ENCODE measurements around the gene INTS15.
"Not testable (repeated sequence)": the region's sequence is repeated elsewhere in the genome, so short reads cannot be mapped to it uniquely, and the experiment has no call there.

Gene INTS15

DNA sequence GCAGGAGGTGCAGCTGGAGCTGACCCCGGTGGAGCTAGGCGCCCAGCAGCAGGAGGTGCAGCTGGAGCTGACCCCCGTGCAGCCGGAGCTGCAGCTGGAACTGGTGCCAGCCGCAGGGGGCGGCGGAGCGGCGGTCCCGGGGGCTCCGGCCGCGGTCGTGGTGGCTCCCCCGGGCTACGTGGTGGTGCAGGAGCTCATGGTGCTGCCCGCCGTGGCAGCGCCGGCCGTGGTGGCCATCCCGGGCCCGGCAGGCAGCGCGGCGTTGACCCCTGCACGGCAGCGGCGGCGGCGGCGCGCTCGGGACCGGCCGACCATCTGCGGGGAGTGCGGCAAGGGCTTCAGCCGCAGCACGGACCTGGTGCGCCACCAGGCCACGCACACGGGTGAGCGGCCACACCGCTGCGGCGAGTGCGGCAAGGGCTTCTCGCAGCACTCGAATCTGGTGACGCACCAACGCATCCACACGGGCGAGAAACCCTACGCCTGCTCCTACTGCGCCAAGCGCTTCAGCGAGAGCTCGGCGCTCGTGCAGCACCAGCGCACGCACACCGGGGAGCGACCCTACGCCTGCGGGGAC lies 32.4 kb downstream of the INTS15 start:
- Histone ChIP-seq H3K36me3 (ENCODE audit: control insufficient read depth in 1 of 2, insufficient read depth in 2 of 2, low read length in 2 of 2) (peaks cover 8 to 40% of the 10 kb centered on the region in 2 donors), H3K9me3 (ENCODE audit: control insufficient read depth in 1 of 2, low read length in 2 of 2) (no peaks in the 10 kb centered on the region), H3K4me1 (ENCODE audit: control insufficient read depth in 1 of 2, insufficient read depth in 2 of 2, low read length in 2 of 2) (peaks cover 0 to 2% of the 10 kb centered on the region in 2 donors), H3K27me3 (ENCODE audit: low read depth, low read length) (no peaks in the 10 kb centered on the region), H3K27ac (ENCODE audit: low read length) (no peak overlapping the region), H3K4me3 (ENCODE audit: low read depth in 1 of 2, low read length in 2 of 2) (no peak overlapping the region)

DNA sequence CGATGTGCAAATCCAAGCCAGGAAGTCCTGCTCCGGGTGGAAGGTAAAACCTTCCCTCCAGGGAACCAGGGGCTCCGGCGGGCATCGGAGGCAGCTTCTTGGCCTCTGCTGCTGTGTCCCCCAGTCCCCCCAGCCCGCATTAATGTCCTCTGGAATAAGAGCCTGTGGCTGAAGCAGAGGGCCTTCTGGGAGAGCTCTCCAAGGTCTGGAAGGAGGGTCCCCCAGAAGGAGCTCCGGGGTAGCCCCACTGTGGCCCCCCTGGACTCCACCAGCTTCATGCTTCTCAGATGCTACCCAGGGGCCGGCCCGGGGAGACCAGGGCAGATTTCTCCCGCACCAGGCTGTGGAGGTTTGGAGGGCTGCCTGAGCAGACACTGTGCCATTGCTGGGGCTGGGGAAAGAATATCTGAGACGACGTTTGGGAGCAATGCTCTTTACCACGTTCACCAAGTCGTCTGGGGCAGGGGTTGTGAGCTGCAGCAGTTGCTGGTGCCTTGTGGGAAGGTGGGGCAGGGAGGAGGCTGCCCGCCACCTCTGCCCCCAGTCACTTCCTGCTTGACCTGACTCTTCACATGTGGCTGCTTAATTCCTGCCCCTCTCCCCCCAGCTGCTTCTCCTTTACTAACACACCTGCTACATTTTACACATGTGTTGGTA lies 33.9 kb downstream of the INTS15 start:
- no peak overlapping the region for H3K4me3 ChIP-seq (ENCODE audit: low read depth in 1 of 2, low read length in 2 of 2)
- H3K36me3 ChIP-seq (ENCODE audit: control insufficient read depth in 1 of 2, insufficient read depth in 2 of 2, low read length in 2 of 2) = peaks cover 8 to 35% of the 10 kb centered on the region in 2 donors
- no peak overlapping the region for H3K27ac ChIP-seq (ENCODE audit: low read length)
- H3K27me3 ChIP-seq (ENCODE audit: low read depth, low read length) = no peaks in the 10 kb centered on the region
- no peaks in the 10 kb centered on the region for H3K9me3 ChIP-seq (ENCODE audit: control insufficient read depth in 1 of 2, low read length in 2 of 2)
- H3K4me1 ChIP-seq (ENCODE audit: control insufficient read depth in 1 of 2, insufficient read depth in 2 of 2, low read length in 2 of 2) = no peaks in the 10 kb centered on the region

DNA sequence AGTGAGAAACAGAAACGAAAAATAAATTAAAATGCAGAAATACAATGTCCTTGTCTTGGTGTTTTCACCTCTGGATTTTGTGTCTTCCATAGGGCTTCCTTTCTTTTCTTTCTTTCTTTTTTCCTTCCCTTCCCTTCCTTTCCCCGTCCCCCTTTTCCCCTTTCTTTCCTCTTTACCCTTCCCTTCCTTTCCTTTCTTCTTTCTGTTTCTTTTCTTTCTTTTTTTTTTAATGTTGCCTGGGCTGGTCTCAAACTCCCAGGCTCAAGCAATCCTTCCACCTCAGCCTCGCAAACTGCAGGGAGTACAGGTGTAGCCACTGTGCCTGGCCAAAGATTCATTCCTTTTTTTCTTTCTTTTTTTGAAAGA lies 34.4 kb downstream of the INTS15 start:
- Histone ChIP-seq H3K4me1 (ENCODE audit: control insufficient read depth in 1 of 2, insufficient read depth in 2 of 2, low read length in 2 of 2) (no peaks in the 10 kb centered on the region), H3K36me3 (ENCODE audit: control insufficient read depth in 1 of 2, insufficient read depth in 2 of 2, low read length in 2 of 2) (peaks cover 8 to 35% of the 10 kb centered on the region in 2 donors), H3K4me3 (ENCODE audit: low read depth in 1 of 2, low read length in 2 of 2) (no peak overlapping the region), H3K9me3 (ENCODE audit: control insufficient read depth in 1 of 2, low read length in 2 of 2) (no peaks in the 10 kb centered on the region), H3K27me3 (ENCODE audit: low read depth, low read length) (no peaks in the 10 kb centered on the region), H3K27ac (ENCODE audit: low read length) (no peak overlapping the region)

DNA sequence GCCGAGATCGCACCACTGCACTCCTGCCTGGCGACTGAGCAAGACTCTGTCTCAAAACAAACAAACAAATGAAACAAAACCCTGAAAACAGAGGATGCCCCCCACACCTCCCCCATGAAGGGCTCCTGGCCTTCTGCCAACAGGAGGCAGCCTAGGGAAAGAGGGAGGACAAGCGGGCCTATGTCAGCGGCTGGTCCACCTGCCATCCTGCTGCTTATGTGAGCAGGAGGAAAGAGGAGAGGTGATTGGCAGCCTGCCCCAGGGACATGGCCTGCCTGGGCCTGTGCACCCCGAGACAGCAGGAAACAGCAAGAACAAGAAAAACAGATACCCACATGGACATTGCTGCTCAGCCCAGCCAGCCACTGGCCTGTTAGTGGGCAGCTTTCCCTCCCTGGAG lies 38.2 kb downstream of the INTS15 start:
- no peaks in the 10 kb centered on the region for H3K4me1 ChIP-seq (ENCODE audit: control insufficient read depth in 1 of 2, insufficient read depth in 2 of 2, low read length in 2 of 2)
- H3K4me3 ChIP-seq (ENCODE audit: low read depth in 1 of 2, low read length in 2 of 2) = no peak overlapping the region
- H3K27ac ChIP-seq (ENCODE audit: low read length) = no peak overlapping the region
- H3K27me3 ChIP-seq (ENCODE audit: low read depth, low read length) = no peaks in the 10 kb centered on the region
- no peaks in the 10 kb centered on the region for H3K9me3 ChIP-seq (ENCODE audit: control insufficient read depth in 1 of 2, low read length in 2 of 2)
- H3K36me3 ChIP-seq (ENCODE audit: control insufficient read depth in 1 of 2, insufficient read depth in 2 of 2, low read length in 2 of 2) = peaks cover 0 to 13% of the 10 kb centered on the region in 2 donors

DNA sequence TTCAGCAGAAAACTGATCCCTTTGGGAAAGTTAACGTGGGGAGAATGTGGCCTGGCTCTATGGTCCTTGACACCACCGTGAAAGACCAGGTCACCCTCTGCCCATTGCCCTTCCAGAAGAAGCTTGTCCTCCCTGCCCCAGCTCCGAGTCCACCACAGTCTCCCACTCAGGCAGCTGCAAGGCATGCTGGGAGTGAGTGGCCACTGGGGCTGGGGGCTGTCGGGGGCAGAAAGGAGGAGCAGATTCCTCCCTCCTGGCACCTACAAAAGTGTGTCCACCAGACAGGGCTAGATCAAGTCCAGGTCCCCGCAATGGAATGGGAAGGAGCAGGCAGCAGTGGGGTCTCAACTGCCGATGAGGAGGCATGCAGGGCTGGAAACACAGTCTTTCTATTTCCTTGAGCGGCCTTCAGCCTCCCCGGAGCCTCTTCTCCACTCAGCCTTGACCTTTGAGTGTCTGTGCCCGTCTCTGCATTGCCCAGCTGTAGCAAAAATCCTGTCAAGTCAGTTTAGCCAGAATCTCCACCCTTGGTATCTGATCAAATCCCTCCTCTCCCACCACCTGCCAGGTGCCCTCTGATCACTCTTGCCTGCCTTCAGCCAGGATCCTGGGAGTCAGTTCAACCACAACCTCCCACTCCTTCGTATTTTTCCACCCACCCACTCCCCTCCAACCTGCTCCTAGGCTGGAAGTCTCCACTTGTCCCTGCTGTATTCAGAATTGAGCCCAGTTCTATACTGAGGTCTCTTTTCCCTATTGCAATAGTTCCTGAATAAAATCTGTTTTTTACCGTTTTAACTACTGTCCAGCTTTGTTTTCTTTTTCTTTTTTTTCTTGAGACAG lies 40.4 kb downstream of the INTS15 start:
- H3K27me3 ChIP-seq (ENCODE audit: low read depth, low read length) = no peaks in the 10 kb centered on the region
- no peaks in the 10 kb centered on the region for H3K4me1 ChIP-seq (ENCODE audit: control insufficient read depth in 1 of 2, insufficient read depth in 2 of 2, low read length in 2 of 2)

DNA sequence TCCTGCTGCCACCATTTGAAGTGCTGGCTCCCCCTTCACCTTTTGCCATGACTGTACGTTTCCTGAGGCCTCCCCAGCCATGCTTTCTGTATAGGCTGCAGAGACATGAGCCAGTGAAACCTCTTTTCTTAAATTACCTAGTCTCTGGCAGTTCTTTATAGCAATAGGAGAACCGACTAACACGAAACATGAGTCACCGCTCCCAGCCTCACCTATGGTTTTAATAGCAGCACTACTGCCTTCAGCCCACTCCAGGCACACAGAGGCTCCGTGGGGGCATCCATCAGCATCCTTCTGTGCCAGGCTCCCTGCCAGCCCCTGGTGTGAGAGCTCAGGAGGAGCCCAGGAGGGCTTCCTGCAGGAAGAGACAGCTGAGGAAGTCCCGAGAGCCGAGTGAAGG lies 41.8 kb downstream of the INTS15 start:
- H3K27me3 ChIP-seq (ENCODE audit: low read depth, low read length) = no peaks in the 10 kb centered on the region
- H3K27ac ChIP-seq (ENCODE audit: low read length) = no peak overlapping the region

More for the DNA sequence above, 40.4 kb downstream of the INTS15 start:
- H3K27ac ChIP-seq (ENCODE audit: low read length) = no peak overlapping the region
- no peaks in the 10 kb centered on the region for H3K9me3 ChIP-seq (ENCODE audit: control insufficient read depth in 1 of 2, low read length in 2 of 2)
- no peak overlapping the region for H3K4me3 ChIP-seq (ENCODE audit: low read depth in 1 of 2, low read length in 2 of 2)
- no peaks in the 10 kb centered on the region for H3K36me3 ChIP-seq (ENCODE audit: control insufficient read depth in 1 of 2, insufficient read depth in 2 of 2, low read length in 2 of 2)

DNA sequence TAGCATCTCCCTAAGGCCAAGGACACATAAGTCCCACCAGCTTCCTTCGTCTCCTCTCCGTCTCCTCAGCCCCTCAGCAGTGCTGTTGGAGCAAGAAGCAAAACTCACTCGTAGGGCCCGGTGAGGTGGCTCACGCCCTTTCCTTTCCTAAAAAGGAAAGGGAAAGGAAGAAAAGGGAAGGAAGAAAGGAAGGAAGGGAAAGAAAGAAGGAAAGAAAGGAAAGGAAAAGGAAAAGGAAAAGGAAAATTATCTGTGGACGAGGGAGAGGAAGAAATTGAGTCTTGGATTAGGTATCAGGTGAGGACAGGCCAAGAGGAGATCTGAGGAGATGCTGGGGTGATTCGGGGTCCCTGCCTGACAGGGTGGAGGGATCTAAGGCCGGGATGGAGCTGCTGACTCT lies 44.2 kb downstream of the INTS15 start:
- H3K27ac ChIP-seq (ENCODE audit: low read length) = no peak overlapping the region
- H3K36me3 ChIP-seq (ENCODE audit: control insufficient read depth in 1 of 2, insufficient read depth in 2 of 2, low read length in 2 of 2) = no peaks in the 10 kb centered on the region
- no peaks in the 10 kb centered on the region for H3K9me3 ChIP-seq (ENCODE audit: control insufficient read depth in 1 of 2, low read length in 2 of 2)
- no peak overlapping the region for H3K4me3 ChIP-seq (ENCODE audit: low read depth in 1 of 2, low read length in 2 of 2)
- no peaks in the 10 kb centered on the region for H3K27me3 ChIP-seq (ENCODE audit: low read depth, low read length)
- H3K4me1 ChIP-seq (ENCODE audit: control insufficient read depth in 1 of 2, insufficient read depth in 2 of 2, low read length in 2 of 2) = peaks cover 5 to 20% of the 10 kb centered on the region in 2 donors

More for the DNA sequence above, 41.8 kb downstream of the INTS15 start:
- Histone ChIP-seq H3K36me3 (ENCODE audit: control insufficient read depth in 1 of 2, insufficient read depth in 2 of 2, low read length in 2 of 2) (no peaks in the 10 kb centered on the region), H3K4me3 (ENCODE audit: low read depth in 1 of 2, low read length in 2 of 2) (no peak overlapping the region), H3K4me1 (ENCODE audit: control insufficient read depth in 1 of 2, insufficient read depth in 2 of 2, low read length in 2 of 2) (peaks cover 0 to 7% of the 10 kb centered on the region in 2 donors), H3K9me3 (ENCODE audit: control insufficient read depth in 1 of 2, low read length in 2 of 2) (no peaks in the 10 kb centered on the region)

DNA sequence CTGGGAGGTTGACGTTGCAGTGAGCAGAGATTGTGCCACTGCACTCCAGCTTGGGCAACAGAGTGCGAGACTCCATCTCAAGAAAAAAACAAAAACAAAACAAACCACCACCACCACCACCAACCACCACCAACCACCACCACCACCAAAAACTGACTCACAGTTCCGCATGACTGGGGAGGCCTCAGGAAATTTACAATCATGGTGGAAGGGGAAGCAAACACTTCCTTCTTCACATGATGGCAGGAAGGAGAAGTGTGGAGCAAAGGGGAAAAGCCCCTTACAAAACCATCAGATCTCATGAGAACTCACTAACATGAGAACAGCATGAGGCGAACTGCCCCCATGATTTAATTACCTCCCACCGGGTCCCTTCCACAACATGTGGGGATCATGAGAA lies 45.1 kb downstream of the INTS15 start:
- not testable (repeated sequence) for H3K9me3 ChIP-seq (ENCODE audit: control insufficient read depth in 1 of 2, low read length in 2 of 2); H3K4me3 ChIP-seq (ENCODE audit: low read depth in 1 of 2, low read length in 2 of 2); H3K36me3 ChIP-seq (ENCODE audit: control insufficient read depth in 1 of 2, insufficient read depth in 2 of 2, low read length in 2 of 2); H3K27ac ChIP-seq (ENCODE audit: low read length); H3K27me3 ChIP-seq (ENCODE audit: low read depth, low read length)
- H3K4me1 ChIP-seq (ENCODE audit: control insufficient read depth in 1 of 2, insufficient read depth in 2 of 2, low read length in 2 of 2) = peaks cover 5 to 27% of the 10 kb centered on the region in 2 donors

DNA sequence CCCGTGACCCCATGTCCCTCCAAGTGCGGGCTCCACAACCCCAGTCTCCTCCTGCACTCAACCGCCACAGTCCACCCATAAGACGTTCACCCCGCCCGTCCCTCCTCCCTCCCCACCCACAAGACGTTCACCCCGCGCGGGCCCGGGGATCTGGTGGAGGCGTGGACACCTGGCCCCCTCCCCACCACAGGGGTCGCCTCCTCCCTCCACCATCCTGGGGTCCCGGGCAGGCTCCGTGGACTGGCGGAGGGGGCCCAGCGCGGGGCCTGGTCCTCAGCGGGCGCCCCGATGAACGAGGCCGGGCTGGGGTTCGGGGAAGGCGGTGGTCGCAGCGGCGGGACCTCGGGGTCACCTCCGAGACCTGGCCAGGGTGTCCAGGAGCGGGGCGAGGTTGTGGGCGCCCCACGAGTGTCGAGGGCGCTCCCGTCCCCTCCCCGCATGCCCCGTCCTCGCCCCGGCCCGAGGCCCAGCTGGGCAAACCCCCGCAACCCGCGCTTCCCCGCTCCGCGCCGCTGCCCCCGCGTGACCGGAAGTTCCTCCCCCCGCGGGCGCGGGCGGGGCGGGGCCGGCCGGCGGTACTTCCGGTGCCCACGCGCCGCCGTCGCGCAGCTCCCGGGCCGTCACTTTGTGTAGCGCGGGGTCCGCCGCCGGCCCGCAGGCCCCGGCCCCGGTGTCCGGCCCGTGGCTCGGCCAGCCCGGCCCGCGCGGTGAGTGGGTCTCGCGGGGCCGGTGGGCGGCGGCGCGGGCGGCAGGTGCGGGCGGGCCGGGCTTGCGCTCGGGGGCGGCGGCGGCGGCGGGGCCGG lies 47.1 kb downstream of the INTS15 start, which contains the start of gene ZNF316:
ZNF316 (plus strand) TSS at position 578 of the 803 bp plus-strand sequence. CDS start 5,092 bp downstream, outside the sequence.
- peaks cover 5 to 27% of the 10 kb centered on the region in 2 donors for H3K4me1 ChIP-seq (ENCODE audit: control insufficient read depth in 1 of 2, insufficient read depth in 2 of 2, low read length in 2 of 2)
- H3K27ac ChIP-seq (ENCODE audit: low read length) = no peak within 1 kb of the TSS

DNA sequence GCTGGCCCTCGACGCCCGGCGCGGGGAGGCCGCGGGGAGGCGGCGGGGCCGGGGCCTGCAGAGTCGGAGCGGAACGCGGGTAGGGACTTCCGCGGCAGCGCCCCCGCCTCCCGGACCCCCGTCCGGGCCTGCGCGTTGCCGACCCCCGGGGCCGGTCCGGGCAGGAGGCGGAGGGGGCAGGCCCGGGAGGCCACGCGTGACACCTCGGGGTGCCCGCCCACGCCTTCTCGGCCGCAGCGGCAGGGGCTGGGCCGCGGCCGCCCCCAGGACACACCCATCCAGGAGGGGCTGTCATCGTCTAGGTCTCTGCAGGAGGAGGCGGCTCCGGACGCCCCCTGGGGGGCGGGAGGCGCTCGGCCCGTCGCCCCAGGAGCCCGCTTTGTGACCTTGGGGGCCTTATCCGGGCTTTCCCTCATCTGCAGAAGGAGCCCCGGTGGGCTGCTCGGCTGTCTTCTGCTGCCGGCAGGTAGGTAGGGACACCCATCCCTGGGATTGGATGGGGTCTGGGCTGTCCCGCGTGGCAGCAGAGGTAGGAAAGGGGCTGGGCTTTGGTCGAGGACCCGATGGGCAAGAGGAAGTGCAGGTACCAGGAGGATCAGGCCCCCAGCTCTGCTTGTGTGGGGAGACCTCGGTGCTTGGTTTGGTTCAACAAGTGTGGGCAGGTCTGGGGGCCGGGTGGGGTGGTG lies 47.9 kb downstream of the INTS15 start:
- peaks cover 5 to 27% of the 10 kb centered on the region in 2 donors for H3K4me1 ChIP-seq (ENCODE audit: control insufficient read depth in 1 of 2, insufficient read depth in 2 of 2, low read length in 2 of 2)
- H3K36me3 ChIP-seq (ENCODE audit: control insufficient read depth in 1 of 2, insufficient read depth in 2 of 2, low read length in 2 of 2) = peaks cover 5 to 23% of the 10 kb centered on the region in 2 donors
- H3K9me3 ChIP-seq (ENCODE audit: control insufficient read depth in 1 of 2, low read length in 2 of 2) = no peaks in the 10 kb centered on the region
- no peak overlapping the region for H3K27ac ChIP-seq (ENCODE audit: low read length)
- no peaks in the 10 kb centered on the region for H3K27me3 ChIP-seq (ENCODE audit: low read depth, low read length)
- H3K4me3 ChIP-seq (ENCODE audit: low read depth in 1 of 2, low read length in 2 of 2) = peak overlapping the region; percentile 64 to 86

More for the DNA sequence above, 47.1 kb downstream of the INTS15 start, which contains the start of gene ZNF316:
- H3K36me3 ChIP-seq (ENCODE audit: control insufficient read depth in 1 of 2, insufficient read depth in 2 of 2, low read length in 2 of 2) = peaks cover 2 to 15% of the 10 kb centered on the region in 2 donors
- no peaks in the 10 kb centered on the region for H3K9me3 ChIP-seq (ENCODE audit: control insufficient read depth in 1 of 2, low read length in 2 of 2)
- peak within 1 kb of the TSS; percentile 64 to 86 for H3K4me3 ChIP-seq (ENCODE audit: low read depth in 1 of 2, low read length in 2 of 2)
- no peaks in the 10 kb centered on the region for H3K27me3 ChIP-seq (ENCODE audit: low read depth, low read length)
